DMS53 treated with DMSO at 0.1 percent for 48 hours (cell line): ENCODE measurements around the gene EGR2.
"Not testable (repeated sequence)": the region's sequence is repeated elsewhere in the genome, so short reads cannot be mapped to it uniquely, and the experiment has no call there.

ENCODE experiments used
- DNase-seq: peaks from one replicate; lab custom pipeline; 2025; ENCODE audit not compliant: unreplicated experiment; lab: John Stamatoyannopoulos, UW

The EGR2 gene

DNA sequence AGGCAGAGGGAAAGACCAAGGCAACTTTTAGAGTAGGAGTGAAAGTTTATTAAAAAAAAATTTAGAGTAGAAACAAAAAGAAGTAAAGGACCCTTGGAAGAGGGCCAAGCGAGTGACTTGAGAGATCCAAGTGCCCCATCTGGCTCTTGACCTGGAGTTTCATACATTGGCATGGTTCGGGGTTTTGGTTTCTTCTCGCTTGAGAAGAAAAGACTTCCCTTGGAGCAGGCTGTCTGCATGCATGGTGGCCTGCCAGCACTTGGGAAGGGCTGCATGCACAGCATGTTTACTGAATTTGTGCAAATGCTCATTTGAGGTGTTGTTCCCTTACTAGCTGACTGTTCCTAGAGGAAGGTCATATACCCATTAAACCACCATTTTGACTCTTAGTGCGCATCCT lies 20.4 kb downstream of the EGR2 start:
- no peak for DNase-seq

DNA sequence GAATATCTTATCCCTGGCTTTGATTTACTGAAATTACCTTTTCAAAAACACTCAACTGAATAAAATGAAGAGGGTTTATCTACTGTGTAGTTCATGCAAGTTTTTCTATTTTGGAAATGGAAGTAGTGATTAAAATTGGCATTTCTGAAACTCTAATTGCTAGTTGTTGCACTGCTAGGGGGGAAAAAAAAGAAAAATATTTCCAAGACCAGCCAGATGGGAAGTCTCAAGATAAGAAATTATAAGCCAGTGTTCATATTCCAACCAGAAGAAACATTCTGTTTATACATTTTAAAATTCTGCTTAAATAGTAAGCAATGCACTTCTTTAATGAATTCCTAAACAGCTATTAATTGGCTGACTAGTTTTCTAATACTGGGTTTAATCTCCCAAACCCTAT lies 21.1 kb downstream of the EGR2 start:
- DNase-seq: no peak

- no peak for DNase-seq
Measured at GRCh38 chr10:62794306-62794705, 21.9 kb downstream of the EGR2 start.

DNA sequence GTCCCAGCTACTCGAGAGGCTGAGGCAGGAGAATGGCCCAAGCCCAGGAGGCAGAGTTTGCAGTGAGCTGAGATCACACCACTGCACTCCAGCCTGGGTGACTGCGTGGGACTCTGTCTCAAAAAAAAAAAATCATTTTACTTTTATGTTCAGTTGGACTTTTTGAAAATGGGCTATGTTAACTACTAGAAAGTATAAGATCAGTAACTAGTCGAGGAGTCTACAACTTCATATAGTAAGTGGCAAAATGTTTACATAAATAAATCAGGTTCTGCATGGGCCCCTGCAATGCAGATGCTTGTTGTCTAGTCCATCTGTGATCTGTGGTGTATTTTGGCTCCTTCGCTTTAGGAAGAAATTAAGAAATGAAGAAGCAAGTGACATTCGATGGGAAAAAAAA lies 23.9 kb downstream of the EGR2 start:
- no peak for DNase-seq

- no peak for DNase-seq
Measured at GRCh38 chr10:62790571-62790970, 25.6 kb downstream of the EGR2 start.

GRCh38 chr10:62790019-62790555 lies 26.1 kb downstream of the EGR2 start:
- DNase-seq: no peak

DNA sequence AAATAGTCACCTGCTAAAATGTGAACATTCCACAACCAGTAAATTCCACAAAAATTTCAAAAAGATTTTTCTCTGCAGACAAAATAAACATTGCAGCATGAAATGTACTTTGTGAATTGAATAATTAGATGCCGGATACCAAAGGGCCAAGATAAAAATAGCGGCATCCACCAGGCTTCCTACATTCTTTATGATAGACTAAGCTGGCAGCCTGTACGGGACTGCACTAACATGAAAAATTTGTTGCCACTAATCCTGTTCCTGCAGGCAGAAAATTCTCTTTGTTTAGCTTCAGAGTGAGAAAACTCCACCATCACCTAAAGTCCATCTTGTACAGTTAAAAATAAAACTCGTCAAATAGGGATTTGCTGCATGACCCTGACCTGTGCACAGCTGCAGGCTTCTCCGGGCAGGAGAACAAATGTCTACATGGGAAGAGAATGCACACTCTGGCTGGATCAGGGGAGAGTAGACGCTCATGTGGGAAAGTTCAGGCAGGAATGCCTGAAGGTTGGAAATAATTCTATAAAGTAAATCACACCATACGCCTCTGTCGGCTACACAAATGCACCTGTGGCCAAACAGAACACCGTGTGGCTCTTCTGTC lies 27.2 kb downstream of the EGR2 start:
- DNase-seq: no peak

DNA sequence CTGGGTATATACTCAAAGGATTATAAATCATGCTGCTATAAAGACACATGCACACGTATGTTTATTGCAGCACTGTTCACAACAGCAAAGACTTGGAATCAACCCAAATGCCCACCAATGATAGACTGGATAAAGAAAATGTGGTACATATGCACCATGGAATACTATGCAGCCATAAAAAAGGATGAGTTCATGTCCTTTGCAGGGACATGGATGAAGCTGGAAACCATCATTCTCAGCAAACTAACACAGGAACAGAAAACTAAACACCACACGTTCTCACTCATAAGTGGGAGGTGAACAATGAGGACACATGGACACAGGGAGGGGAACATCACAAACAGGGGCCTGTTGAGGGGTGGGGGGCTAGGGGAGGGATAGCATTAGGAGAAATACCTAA lies 27.9 kb downstream of the EGR2 start:
- DNase-seq: not testable (repeated sequence)

DNA sequence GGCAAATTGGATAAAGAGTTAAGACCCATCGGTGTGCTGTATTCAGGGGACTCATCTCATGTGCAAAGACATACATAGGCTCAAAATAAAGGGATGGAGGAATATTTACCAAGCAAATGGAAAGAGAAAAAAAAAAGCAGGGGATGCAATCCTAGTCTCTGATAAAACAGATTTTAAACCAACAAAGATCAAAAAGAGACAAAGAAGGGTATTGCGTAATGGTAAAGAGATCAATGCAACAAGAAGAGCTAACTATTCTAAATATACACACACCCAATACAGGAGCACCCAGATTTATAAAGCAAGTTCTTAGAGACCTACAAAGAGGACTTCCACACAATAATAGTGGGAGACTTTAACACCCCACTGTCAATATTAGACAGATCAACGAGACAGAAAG lies 31.6 kb downstream of the EGR2 start:
- DNase-seq: not testable (repeated sequence)

GRCh38 chr10:62779487-62780248 lies 36.5 kb downstream of the EGR2 start:
- no peak for DNase-seq

DNA sequence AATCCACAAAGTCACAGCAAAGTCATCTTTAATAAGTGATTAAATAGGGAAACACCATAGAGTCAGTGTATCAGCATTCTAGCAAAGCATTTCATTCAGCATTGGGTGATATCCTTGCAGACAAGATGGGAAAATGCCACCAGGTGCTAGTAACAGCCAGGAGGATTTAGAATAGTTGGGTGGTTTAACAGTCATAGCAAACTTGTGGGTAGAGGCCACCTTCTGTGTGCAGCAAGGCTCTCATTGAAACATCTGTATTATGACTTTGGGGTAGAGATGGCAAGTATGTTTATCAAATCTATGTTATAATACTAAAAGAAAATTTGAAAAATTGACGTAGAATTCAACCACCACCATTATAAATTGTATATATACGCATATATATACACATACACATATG lies 38.0 kb downstream of the EGR2 start:
- DNase-seq: no peak

GRCh38 chr10:62772186-62772974 lies 43.8 kb downstream of the EGR2 start:
- no peak for DNase-seq

DNA sequence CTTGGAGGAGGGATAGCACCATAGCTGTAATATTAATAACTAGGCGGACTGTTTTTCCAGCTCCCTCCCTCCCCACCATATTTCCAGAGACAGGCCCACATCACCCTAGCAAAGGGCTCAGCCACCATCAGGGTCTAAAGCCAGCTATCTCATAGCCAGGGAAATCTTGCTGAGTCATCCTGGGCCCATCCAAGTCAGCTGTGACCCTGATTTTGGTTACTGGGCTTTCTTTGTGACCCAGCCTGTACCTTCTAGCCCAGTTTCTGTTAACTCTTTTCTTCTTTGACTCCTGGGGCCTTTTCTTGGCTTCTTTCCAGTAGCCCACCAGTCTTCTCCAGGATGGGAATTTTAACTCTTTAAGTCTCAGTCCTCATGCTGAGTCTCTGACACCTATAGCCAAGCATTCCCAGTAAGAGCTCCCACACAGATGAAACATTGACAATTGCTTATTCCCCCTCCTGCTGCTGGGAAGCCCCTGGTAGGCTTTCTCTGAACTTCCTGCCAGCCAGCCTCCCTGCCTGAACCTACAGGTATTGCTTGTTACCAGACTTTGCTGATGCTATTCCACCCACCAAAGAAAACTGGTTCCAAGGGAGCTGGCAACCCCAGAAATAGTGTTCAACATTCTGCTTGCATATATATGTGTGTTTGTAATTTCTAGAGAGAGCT lies 46.5 kb downstream of the EGR2 start:
- peak; percentile 3 for DNase-seq

DNA sequence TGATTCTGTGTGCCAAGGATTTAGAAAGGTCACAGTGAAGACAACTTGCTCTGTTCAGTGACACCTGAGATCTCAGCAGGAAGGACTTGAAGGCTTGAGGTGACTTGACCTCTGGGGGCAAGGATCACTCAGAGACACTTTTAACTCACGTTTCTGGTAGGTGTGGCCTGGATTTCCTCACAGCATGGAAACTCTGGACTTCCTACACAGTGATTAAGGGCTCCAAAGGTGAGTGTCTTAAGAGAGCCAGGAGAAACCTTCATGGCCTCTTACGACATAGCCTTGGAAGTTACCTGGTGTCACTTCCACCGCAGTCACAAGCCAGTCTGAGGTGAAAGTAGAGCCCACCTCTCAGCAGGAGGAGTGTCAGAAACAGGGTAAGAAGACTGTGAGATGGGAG lies 49.8 kb downstream of the EGR2 start:
- DNase-seq: no peak

GRCh38 chr10:62765726-62766125 lies 50.4 kb downstream of the EGR2 start:
- DNase-seq: no peak

DNA sequence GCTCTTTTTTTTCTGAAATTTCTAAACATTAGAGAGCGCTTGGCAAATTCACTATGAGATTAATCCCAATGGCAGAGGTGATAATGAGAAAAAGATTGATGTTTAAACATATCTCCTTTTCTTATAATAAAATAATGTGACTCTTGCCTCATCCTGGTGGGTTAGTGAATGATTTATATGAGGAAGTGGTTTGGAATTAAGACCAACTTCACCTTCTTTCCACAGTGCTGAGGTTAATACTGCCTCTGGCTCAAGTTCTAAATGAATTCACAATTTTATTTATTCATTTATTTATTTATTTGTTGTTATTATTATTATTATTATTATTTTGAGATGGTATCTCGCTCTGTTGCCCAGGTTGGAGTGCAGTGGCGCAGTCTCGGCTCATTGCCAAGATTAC lies 52.2 kb downstream of the EGR2 start:
- DNase-seq: no peak

- no peak for DNase-seq
Measured at GRCh38 chr10:62763155-62763554, 53.0 kb downstream of the EGR2 start.
